WI38 (cell line): ENCODE data around the gene LMNTD1.
"Not testable (repeated sequence)": the region's sequence is repeated elsewhere in the genome, so short reads cannot be mapped to it uniquely, and the experiment has no call there.

Experiments
- H3K4me3 ChIP-seq: 2 replicates; pipeline ENCODE4 v1.5.1; 2011; ENCODE audit warnings: low read depth, mild to moderate bottlenecking, control low read depth, low read length
- CTCF ChIP-seq: IDR thresholded peaks from 2 replicates; pipeline ENCODE4 v1.5.1; 2012; ENCODE audit warnings: low read depth, mild to moderate bottlenecking, control low read depth, low read length

The LMNTD1 gene

GRCh38 chr12:25493682-25494081 is 59.4 kb downstream of the LMNTD1 start:
- no peak for TF ChIP-seq CTCF
- H3K4me3 ChIP-seq = no peak overlapping the region

GRCh38 chr12:25491396-25492325 is 61.4 kb downstream of the LMNTD1 start:
- H3K4me3 ChIP-seq = no peak overlapping the region
- no peak for TF ChIP-seq CTCF

- H3K4me3 ChIP-seq = not testable (repeated sequence)
These were observed 63.9 kb downstream of the LMNTD1 start for GRCh38 chr12:25488956-25489870.

- H3K4me3 ChIP-seq = no peak overlapping the region
- no peak for TF ChIP-seq CTCF
These were observed 70.5 kb downstream of the LMNTD1 start for GRCh38 chr12:25482625-25483024.

- H3K4me3 ChIP-seq = no peak overlapping the region
- no peak for TF ChIP-seq CTCF
These were observed 72.9 kb downstream of the LMNTD1 start for GRCh38 chr12:25480145-25480544.

GRCh38 chr12:25477217-25477616 is 75.9 kb downstream of the LMNTD1 start:
- H3K4me3 ChIP-seq = no peak overlapping the region
- no peak for TF ChIP-seq CTCF

GRCh38 chr12:25472453-25472852 is 80.6 kb downstream of the LMNTD1 start:
- TF ChIP-seq CTCF = no peak
- H3K4me3 ChIP-seq = no peak overlapping the region
